HepG2 (cell line): ENCODE measurements around the gene NYAP1. TPM values are rescaled to one million over a fixed set of nuclear protein-coding genes. Genes with fewer than 3 reads are reported as not detected.
A peak's percentile ranks its signal among the peaks of the same experiment; 100 is the strongest.

Experiments
- FOXJ3 ChIP-seq: sonication (generic); formaldehyde crosslinking; IDR thresholded peaks from 2 replicates; pipeline ENCODE4 v1.4.0; 2020; ENCODE audit warnings: missing genetic modification reagents, mild to moderate bottlenecking, borderline replicate concordance
- FOXO1 ChIP-seq: sonication (generic); formaldehyde crosslinking; IDR thresholded peaks from 2 replicates; pipeline ENCODE4 v1.4.0; 2020; ENCODE audit warnings: missing genetic modification reagents
- JARID2 ChIP-seq: sonication (generic); formaldehyde crosslinking; IDR thresholded peaks from 2 replicates; pipeline ENCODE4 v1.8.1; 2023; ENCODE audit warnings: missing genetic modification reagents, inconsistent platforms; ENCODE audit not compliant: insufficient replicate concordance
- MAFG ChIP-seq: sonication (generic); formaldehyde crosslinking; IDR thresholded peaks from 2 replicates; pipeline ENCODE4 v1.5.1; 2020; ENCODE audit warnings: mild to moderate bottlenecking, missing genetic modification reagents
- NAIF1 ChIP-seq: sonication (generic); formaldehyde crosslinking; IDR thresholded peaks from 2 replicates; pipeline ENCODE4 v1.5.0; 2020; ENCODE audit warnings: mild to moderate bottlenecking, missing genetic modification reagents, borderline replicate concordance
- NFIC ChIP-seq: IDR thresholded peaks from 2 replicates; pipeline ENCODE4 v1.6.1; 2012; ENCODE audit warnings: mild to moderate bottlenecking, low read length, inconsistent platforms
- NFKB2 ChIP-seq: sonication (generic); formaldehyde crosslinking; IDR thresholded peaks from 2 replicates; pipeline ENCODE4 v1.4.0; 2020; ENCODE audit warnings: missing genetic modification reagents, borderline replicate concordance
- NR2F6 ChIP-seq, 2 experiments: IDR thresholded peaks; 2 replicates each; pipeline ENCODE4 v1.6.1; 2016; ENCODE audit warnings: antibody characterized with exemption in 1 of 2, mild to moderate bottlenecking in 1 of 2
- PBX3 ChIP-seq: sonication (generic); formaldehyde crosslinking; IDR thresholded peaks from 2 replicates; pipeline ENCODE4 v1.8.1; 2023; ENCODE audit warnings: missing genetic modification reagents, inconsistent platforms, borderline replicate concordance
- POLR2A ChIP-seq, 2 experiments: IDR thresholded peaks; 2 replicates each; pipeline ENCODE4 v1.6.1; 2011; ENCODE audit warnings: low read depth in 2 of 2, low read length in 2 of 2, mild to moderate bottlenecking in 1 of 2, moderate library complexity in 1 of 2; ENCODE audit not compliant: insufficient read depth in 1 of 2
- PREB ChIP-seq: sonication (generic); formaldehyde crosslinking; IDR thresholded peaks from 2 replicates; pipeline ENCODE4 v1.4.0; 2020; ENCODE audit warnings: missing genetic modification reagents
- RNF2 ChIP-seq: fragments of 450-650 bp; conservative IDR thresholded peaks from 2 replicates; pipeline ENCODE4 v1.6.1; 2016; ENCODE audit warnings: low read depth
- RXRB ChIP-seq: IDR thresholded peaks from 2 replicates; pipeline ENCODE4 v1.6.1; 2016; ENCODE audit warnings: borderline replicate concordance, missing genetic modification reagents, missing compliant biosample characterization
- SCMH1 ChIP-seq: sonication (generic); formaldehyde crosslinking; IDR thresholded peaks from 2 replicates; pipeline ENCODE4 v1.9.0; 2021; ENCODE audit warnings: missing genetic modification reagents, mild to moderate bottlenecking, borderline replicate concordance
- SIN3A ChIP-seq: IDR thresholded peaks from 2 replicates; pipeline ENCODE4 v1.6.1; 2011; ENCODE audit warnings: low read depth, mild to moderate bottlenecking, control low read depth, low read length, borderline replicate concordance
- SOX5 ChIP-seq: IDR thresholded peaks from 2 replicates; pipeline ENCODE4 v1.6.1; 2016; ENCODE audit warnings: borderline replicate concordance
- THAP11 ChIP-seq: IDR thresholded peaks from 2 replicates; pipeline ENCODE4 v1.6.1; 2016; ENCODE audit warnings: missing biosample characterization, missing genetic modification reagents
- U2AF1 ChIP-seq: fragments of 200-400 bp; formaldehyde crosslinking; optimal IDR thresholded peaks from 2 replicates; pipeline ENCODE3; 2017; ENCODE audit warnings: mild to moderate bottlenecking, low read depth, low read length
- ZNF224 ChIP-seq: sonication (generic); formaldehyde crosslinking; IDR thresholded peaks from 2 replicates; pipeline ENCODE4 v1.5.0; 2020; ENCODE audit warnings: mild to moderate bottlenecking, missing genetic modification reagents
- ZNF441 ChIP-seq: sonication (generic); formaldehyde crosslinking; IDR thresholded peaks from 2 replicates; pipeline ENCODE4 v1.7.0; 2021; ENCODE audit warnings: missing genetic modification reagents, borderline replicate concordance
- ZNF468 ChIP-seq: sonication (generic); formaldehyde crosslinking; IDR thresholded peaks from 2 replicates; pipeline ENCODE4 v1.8.0; 2022; ENCODE audit warnings: mild to moderate bottlenecking, moderate library complexity, missing genetic modification reagents
- ZNF609 ChIP-seq: sonication (generic); formaldehyde crosslinking; IDR thresholded peaks from 2 replicates; pipeline ENCODE4 v1.4.0; 2020; ENCODE audit warnings: mild to moderate bottlenecking, missing genetic modification reagents, borderline replicate concordance
- ZSCAN22 ChIP-seq: sonication (generic); formaldehyde crosslinking; IDR thresholded peaks from 2 replicates; pipeline ENCODE4 v1.4.0; 2020; ENCODE audit warnings: mild to moderate bottlenecking, missing genetic modification reagents
- polyA plus RNA-seq, 8 experiments: library from polyadenylated mRNA; depleted of rRNA in 3 of 8; stranded (reverse) in 7 of 8; unstranded in 1 of 8; fragments of >200 nt; fragmentation: Illumina TruSeq in 4 of 8; extraction: Trizol in 4 of 8; gene quantifications; 2 replicates each; pipeline versions ENCODE4 v1.2.1 to v1.2.3, GENCODE V29; 2011 to 2016; ENCODE audit warnings: low read depth in 4 of 8, missing spikeins in 1 of 8, mixed read lengths in 1 of 8; ENCODE audit not compliant: insufficient read depth in 1 of 8
- total RNA-seq, 5 experiments: library from RNA; depleted of rRNA; stranded (reverse); fragments of >200 nt; fragmentation: Illumina TruSeq; extraction: Trizol; gene quantifications; 2 replicates each; pipeline ENCODE4 v1.2.3, GENCODE V29; 2016; ENCODE audit warnings: low read depth in 1 of 5

NYAP1 gene
- total and polyA plus RNA-seq, 2 of the 13 experiments (the other 11 are each of a cell fraction or from before 2014, with no cell fraction given): 0.15 to 0.46 TPM

- TF ChIP-seq ZNF468 (no peak), FOXJ3 (CRISPR knock-in tag) (0 out of 2 replicates have a peak, but pooled peaks have one; percentile 32), FOXO1 (peak; percentile 88), ZNF441 (peak; percentile 74; the same call in 1 of the 2 replicates), NFKB2 (CRISPR knock-in tag) (peak; percentile 55; the same call in 1 of the 2 replicates), PREB (CRISPR knock-in tag) (no peak), SCMH1 (CRISPR knock-in tag) (no peak), MAFG (CRISPR knock-in tag) (peak; percentile 74; the same call in 1 of the 2 replicates), SOX5 (peak; percentile 100), JARID2 (CRISPR knock-in tag) (peak; percentile 36), ZSCAN22 (CRISPR knock-in tag) (no peak; the same call in 1 of the 2 replicates), POLR2A (IDR thresholded peaks at IDR 0.05; ENCODE audit: insufficient read depth in 1 of 2, low read depth in 2 of 2, low read length in 2 of 2) (peak; percentile 53 to 63; a peak in 2 of 4 replicates), U2AF1 (no peak), THAP11 (CRISPR knock-in tag) (peak; percentile 84), PBX3 (CRISPR knock-in tag) (no peak), NR2F6 (IDR thresholded peaks at IDR 0.05) (peak; percentile 97), NR2F6 (CRISPR knock-in tag; IDR thresholded peaks at IDR 0.05) (peak; percentile 99), ZNF609 (CRISPR knock-in tag) (peak; percentile 89), SIN3A (peak; percentile 65; the same call in 1 of the 2 replicates), RNF2 (0 out of 2 replicates have a peak, but pooled peaks have one; percentile 73), NAIF1 (CRISPR knock-in tag) (no peak), ZNF224 (no peak; the same call in 1 of the 2 replicates), RXRB (CRISPR knock-in tag) (peak; percentile 96), NFIC (0 out of 2 replicates have a peak, but pooled peaks have one; percentile 29)
These were observed 39.1 kb upstream of the NYAP1 start (continued) for GRCh38 chr7:100444311-100445278.
